Fibroblast of the conjunctiva (primary cell): ENCODE results near the gene PBLD.
"Not testable (repeated sequence)": the region's sequence is repeated elsewhere in the genome, so short reads cannot be mapped to it uniquely, and the experiment has no call there.

Experiments used
- DNase-seq: peaks from one replicate; pipeline ENCODE4 v3.0.0-alpha.2; 2010; ENCODE audit warnings: low read depth

The PBLD gene

DNA sequence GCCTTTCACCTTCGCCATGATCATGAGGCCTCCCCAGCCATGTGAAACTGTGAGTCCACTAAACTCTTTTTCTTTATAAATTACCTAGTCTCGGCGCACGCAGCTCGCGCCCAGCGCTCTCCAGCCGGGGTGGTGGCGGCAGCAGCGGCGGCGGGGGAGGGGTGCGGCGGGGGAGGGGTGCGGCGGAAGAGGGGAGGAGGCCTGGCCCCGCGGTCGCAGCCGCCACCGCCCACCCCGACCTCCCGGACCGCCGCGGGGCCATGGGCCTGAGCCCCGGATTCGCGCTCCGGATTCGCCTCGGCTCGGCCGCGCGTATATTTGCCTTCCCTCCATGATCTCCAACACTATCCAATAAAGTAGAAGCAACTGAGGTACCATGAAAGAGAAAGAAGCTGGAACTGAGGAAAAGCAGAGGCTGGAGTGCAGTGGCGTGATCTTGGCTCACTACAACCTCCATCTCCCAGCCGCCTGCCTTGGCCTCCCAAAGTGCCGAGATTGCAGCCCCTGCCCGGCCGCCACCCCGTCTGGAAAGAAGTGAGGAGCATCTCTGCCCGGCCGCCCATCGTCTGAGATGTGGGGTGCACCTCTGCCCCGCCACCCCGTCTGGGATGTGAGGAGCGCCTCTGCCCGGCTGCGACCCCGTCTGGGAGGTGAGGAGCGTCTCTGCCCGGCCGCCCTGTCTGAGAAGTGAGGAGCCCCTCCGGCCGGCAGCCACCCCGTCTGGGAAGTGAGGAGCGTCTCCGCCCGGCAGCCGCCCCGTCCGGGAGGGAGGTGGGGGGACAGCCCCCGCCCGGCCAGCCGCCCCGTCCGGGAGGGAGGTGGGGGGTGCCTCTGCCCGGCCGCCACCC lies 53.6 kb downstream of the PBLD start:
- DNase-seq, result not testable (repeated sequence)

DNA sequence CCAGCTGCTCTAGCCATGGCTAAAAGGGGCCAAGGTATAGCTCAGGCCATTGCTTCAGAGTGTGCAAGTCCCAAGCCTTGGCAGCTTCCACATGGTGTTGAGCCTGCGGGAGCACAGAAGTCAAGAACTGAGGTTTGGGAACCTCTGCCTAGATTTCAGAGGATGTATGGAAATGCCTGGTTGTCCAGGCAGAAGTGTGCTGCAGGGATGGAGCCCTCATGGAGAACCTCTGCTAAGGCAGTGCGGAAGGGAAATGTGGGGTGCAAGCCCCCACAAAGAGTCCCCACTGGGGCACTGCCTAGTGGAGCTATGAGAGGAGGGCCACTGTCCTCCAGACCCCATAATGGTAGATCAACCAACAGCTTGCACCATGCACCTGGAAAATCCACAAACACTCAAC lies 54.9 kb downstream of the PBLD start:
- not testable (repeated sequence) for DNase-seq

DNA sequence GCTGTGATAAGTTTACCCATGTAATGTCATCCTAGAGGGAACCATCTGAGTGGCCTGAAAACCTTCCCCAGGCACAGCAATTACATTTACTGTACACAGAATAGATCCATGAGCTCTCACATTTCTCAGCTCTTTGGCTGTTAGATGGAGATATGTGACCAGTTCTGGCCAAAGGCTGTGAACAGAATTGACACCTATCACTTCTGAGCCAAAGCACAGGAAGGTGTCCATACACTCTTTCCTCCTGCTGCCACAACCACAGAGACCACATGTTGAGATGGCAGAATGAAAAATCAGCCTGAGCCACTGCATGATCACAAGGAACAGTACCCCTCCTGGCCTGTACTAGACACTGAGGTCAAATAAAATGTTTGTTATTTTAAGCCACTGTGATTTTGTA lies 56.5 kb downstream of the PBLD start:
- no peak for DNase-seq

DNA sequence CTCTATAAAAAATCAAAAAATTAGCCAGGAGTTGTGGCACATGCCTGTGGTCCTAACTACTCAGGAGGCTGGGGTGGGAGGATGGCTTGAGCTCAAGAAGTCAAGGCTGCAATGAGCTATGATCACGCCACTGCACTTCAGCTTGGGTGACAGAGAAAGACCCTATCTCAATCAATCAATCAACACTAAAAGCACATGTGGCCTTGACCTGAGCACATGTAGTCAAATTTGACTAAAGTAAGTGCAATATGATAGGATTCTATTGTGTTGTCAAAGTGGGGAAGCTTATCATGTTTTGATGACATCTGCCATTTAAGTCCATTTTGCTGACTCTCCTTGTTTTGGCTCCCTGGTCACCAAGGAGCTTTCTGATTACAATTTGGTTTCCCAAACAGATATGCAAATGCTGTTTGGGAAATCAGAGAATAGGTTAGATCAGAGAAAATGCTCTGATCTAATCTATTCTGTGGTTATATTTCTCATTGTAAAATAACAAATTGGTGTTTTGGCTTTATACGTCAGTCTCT lies 57.1 kb downstream of the PBLD start:
- no peak for DNase-seq

DNA sequence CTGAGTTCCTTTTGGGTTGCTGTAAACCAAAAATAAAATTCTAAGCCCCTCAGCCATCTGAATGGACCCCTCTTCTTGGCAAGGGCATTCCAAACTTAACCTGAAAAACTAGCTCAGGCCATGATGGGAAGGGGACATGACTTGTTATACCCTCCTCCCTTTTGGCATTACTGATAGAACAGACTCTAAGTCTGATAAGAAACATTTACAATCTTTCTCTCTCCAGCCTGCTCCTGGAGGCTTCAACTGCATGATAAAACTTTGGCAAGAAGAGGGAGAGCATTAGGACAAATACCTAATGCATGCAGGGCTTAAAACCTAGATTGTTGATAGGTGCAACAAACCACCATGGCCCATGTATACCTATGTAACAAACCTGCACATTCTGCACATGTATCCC lies 59.9 kb downstream of the PBLD start:
- no peak for DNase-seq

DNA sequence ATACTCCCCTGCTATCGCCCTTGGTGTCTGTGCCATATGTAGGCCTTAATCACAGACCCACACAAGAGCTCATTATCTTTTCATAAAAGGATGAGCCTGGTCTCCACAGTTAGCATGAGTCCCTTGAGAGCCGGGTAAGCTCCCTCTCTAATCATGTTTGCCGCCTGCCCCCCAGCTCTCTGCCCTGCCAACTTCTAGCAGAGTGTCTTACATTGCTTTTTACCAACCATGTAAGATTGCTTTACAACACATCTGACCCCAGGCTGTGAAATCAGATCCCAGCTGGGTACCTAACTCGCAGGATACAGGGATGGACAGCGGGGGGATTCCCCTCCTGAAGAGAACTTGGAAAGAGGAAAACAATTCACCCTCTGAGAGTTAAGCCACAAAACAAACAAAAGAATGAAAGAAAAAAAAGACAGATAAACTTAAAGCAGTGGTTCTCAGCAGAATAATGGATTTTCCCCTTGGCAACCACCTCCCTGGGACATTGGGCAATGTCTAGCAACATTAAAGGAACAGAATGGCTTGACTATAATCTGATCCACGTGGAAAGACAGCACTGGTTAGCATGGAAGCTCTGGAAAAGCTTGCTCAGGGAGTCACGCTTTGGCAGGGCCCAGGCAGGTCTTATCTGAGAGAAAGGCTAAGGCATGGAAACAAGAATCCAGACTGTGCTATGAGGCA lies 61.4 kb downstream of the PBLD start:
- peak; percentile 9 for DNase-seq

DNA sequence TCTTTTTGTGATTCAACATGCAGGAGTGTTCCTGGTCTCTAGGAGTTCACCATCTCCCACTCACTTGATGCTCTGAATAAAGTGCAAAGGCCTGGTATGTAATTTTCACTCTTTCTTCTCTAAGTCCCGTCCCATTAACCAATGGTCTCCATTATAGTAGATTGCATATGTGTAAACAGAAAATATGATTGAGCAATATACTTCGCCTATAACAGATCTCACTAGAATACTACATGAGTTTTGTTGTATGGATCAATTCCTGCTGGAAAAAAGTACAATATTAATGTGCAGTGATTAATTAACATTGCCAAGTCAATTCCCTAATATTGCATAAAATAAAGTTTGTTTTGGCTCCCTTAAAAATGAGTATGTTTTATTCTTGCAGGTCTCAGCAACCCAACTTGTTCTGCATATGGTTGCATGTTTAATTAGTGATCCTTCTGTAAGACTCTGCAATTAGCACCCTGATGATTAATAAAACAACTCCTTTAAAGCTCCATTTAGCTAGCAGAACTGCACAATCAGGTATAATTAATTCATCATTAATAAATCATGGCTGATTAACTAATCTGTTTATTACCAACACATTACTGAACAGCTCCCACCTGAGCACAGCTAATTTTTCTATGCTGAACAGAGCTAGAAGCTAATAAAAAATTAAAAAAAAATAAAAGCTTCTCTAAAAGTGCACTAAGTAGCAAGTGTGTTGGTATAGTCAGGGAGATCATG lies 63.0 kb downstream of the PBLD start:
- no peak for DNase-seq

DNA sequence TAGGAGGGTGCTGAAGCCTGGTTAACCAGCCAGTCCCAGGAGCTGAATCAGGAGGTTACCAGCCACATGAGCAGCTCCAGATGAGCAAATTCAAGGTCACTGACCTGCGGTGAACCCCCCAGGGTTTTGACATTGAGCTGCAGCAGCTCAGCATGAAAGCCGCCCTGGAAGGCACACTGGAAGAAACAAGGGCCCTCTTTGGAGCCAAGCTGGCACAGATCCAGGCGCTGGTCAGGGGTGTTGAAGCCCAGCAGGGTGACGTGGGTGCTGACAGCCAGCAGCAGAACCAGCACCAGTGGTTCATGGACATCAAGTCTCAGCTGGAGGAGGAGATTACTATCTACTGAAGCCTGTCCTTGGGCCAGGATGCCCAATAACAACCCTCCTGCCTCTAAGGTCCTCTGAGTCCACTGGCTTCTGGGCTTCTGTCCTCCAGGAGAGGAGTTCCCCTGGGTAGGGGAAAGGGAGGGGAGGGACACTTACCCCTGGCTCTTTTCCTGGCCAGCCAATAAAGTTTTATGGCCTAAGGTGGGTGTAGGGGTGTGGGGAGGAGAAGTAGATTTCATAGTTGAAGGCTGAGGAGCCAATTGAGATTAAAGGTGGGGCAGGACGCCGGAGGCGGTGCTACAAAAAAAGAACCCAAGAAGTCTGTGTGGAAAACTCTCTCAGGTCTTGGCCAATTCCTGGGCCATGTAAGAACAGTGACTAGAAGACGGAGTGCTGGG lies 71.4 kb downstream of the PBLD start:
- no peak for DNase-seq

DNA sequence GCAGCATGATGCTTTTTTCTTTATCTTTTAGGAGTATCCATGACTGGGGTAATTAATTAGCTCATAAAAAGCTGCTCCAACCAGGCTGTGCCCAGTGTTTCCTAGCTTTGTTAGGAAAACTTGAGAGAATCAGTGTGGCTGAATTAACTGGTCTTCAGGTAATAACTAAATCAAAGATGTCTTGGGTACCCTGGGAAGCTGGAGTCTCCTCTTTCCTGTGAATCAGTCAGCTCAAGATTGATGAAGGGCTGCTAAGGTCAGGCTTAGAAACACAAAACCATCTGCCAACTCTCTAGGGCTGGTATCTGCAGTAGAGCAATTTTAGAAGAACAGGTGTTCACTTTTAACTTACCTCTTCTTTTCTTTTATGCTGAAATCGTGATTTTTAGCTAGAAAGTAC lies 79.4 kb downstream of the PBLD start:
- DNase-seq, result no peak

DNA sequence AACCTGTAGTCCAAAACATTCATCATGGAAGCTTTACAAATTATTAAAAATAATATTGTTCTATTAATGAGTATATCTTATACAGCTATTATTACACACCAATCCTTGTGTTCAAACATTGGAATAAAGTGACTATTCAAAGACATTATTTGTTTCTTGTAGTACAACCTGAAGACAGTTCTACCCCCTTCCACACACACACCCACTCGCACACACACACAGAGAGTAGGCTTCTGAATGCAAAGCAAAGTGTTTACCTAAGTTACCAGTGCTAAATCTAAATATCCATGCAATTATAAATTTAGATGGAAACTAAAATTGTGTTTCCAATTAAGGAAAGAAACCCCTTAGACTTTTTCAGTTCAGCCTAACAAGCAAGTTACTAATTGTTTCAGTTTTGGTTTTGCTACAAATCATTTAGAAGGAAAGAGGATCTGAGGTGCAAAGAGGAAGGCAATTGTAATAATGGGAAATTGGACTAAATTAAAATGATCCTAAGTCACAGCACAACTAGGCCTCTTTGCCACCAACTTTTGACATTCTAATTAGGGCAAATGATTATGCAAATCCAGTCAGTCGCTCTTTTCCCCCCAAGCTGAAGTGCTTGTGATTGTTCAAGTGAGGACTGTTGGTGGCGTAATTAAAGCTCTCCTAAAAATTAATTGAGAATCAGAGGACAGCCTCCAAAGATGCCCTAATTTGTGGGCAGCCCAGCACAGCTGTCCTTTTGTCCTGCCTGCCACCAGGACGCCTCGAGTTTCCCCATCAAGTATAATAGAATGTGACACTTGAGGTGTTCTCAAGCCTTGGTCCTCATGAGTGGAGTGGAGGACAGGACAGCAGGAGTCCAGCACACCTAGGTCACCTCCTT lies 80.9 kb downstream of the PBLD start:
- no peak for DNase-seq

DNA sequence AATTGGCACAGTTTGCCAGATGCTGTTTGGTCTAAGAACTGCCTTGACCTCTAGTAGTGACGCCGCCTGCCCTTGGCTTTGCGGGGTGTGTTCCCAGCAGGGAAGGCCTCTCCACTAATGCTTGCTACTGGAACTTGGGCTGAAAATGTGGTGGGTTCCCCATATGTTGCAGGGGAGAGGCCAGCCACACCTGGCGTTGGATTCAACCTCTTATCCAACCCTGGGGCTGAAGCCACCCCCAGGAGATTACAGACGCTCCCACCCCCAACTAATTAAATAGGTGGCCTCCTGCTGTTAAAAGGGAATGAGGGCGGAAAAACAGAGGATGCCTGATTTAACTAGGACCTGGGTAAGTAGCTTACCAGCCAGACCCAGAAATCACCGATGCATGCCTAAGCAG lies 81.6 kb downstream of the PBLD start:
- DNase-seq, result no peak

DNA sequence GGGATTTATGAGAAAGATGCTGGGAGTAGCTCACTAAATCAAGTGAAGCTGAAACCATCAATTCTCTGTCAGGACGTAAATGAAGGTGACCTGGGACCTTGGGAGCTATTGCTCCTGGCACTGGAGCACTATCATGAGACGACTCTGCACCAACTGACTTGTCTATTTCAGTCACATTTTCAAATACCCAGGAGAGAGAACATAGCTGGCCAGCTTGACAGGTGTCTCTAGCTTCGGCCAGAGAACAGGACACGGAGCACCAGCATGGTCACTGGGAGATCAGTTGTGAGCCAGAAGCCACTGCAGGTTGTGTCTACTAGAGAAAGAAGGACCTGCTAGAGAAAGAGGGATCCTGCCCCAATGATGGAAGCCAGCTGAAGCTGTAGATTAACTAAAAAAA lies 83.4 kb downstream of the PBLD start:
- no peak for DNase-seq

DNA sequence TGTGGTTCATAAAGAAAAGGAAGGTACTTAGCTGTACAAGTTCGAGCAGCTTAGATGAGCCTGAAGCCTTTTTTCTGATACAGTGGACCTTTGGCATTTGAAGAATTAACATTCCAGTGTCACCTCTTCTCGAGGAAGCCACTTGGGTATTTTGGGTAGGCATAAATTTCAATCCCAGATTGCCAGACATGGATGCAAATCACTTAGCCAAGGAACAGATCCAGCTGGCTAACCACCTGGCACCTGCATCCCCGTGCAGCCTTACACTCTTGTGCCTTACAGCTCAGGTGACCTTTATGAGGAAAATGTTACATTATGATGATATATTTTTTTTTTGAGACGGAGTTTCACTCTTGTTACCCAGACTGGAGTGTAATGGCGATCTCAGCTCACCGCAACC lies 84.8 kb downstream of the PBLD start:
- no peak for DNase-seq

DNA sequence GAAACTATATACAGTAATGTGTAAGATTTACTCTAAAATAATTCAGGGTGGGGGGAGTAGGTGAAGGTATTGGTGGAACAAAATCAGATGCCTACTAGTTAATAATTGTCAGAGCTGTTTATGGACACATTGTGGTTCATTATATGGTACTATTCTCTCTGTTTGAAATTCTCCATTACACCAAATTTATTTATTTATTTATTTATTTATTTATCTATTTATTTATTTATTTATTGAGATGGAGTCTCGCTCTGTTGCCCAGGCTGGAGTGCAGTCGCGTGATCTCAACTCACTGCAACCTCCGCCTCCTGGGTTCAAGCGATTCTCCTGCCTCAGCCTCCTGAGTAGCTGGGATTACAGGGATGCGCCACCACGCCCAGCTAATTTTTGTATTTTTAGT lies 86.3 kb downstream of the PBLD start:
- DNase-seq, result not testable (repeated sequence)

DNA sequence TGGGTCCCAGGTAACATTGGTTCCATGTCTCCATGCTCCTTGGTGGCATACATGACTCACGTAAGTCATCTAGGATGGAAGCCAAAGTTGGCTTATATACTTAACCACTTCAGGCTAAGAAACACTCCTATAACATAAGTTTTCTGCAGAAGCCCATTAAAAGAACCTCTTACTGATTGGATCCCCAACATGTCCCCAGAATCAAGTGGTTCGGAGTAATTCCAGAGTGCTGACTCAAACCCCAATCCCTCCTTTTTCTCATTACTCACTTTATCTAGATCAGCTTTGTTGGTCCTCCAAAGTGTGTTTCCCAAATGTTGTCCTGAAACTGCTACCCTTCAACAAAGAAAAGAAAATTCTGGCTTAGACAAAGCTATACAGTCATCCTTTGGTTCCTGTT lies 90.7 kb downstream of the PBLD start:
- no peak for DNase-seq

DNA sequence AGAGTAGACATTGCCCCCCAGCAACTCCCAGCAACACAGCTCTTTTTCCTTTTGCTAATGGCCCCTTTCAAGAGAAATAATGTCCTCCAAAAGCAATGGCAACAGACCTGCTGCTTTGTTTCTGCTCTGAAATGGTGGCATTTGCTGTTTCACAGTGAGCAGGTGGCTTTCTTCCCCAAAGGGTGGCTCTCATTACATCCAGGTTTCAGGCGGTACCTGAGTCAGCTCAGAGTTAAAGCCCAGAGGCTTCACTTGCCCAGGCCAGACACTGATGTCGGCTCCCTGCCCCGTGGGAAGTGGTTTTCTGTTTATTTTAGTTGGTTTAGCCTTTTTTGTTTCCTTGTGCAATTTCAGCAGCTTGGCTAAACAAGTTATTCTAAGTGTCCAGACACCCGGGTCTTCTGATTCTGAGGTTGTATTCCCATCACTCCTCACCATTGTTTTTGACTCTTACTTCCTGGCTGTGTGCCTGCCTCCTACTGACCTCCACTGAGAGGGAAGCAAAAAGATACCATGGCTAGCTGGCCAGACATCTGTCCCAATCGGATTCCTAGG lies 93.1 kb downstream of the PBLD start:
- DNase-seq, result no peak

DNA sequence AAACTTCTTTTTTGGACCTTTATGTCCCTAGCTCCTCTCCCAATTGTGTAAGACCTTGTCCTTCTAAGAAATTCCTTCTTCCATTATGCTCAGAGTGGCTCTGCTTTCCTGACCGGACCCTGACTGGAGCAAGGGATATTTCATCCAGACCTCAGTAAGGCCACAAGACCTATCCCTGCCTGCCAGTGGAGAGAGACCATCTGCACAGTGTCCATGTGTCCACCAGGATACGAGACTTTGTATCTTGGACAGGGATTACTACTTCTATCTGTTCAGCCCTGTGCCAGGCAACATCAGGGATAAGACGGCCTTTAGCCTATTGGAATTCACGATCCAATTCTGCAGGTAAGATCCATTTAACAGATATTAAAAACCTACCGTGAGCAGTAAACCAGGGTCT lies 93.7 kb downstream of the PBLD start:
- no peak for DNase-seq

DNA sequence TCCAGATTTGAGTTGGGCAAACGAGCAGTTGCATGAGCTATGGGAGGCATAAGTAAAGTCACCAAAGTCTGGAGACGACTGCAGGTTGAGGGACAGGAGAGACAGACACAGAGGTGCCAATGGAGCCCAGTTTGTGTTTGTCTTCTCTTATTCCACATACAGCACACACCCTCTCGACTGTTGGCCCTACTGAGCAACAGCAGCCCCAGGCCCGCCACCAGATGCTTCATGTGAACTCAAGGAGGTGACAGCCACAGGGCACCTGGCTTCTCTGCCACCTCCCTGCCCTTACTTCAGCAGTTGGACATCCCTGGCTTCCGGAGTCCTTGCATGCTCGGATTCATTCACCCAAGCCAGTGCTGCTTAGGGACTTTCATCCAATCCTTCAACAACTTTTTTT lies 94.4 kb downstream of the PBLD start:
- DNase-seq, result no peak

DNA sequence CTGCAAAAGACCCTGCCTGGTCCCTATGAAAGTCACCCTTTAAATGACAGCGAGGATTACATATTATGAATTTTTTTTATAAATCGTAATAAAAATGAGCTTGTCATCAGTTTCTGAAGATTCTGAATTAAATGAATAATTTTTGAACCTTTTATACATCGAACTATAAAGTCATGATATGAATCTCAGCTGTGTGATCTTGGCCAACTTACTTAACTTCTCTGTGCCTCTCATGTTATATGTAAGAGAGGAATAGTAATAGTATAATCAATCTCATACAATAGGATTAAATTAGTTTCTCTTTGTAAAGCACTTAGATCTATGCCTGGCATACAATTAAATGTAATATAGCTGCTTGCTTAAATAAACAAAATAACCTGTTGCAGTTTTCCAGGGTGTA lies 95.6 kb downstream of the PBLD start:
- DNase-seq, result no peak

DNA sequence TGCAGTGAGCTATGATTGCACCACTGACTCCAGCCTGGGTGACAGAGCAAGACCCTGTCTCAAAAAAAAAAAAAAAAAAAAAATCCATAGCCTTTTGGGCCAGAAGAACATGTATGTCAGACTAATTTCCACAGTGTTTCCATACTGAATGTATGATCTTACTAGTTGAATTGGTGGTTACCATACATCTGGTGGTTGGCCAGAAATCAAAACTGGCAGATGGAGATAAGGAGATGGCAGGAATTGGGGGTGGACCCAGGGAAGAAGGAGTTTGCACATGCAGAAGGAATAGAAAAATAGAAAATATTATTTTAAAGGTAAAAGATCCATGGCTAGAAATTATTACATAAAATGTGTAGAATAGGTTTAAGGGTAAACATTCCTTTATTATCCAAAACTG lies 97.1 kb downstream of the PBLD start:
- DNase-seq, result no peak

DNA sequence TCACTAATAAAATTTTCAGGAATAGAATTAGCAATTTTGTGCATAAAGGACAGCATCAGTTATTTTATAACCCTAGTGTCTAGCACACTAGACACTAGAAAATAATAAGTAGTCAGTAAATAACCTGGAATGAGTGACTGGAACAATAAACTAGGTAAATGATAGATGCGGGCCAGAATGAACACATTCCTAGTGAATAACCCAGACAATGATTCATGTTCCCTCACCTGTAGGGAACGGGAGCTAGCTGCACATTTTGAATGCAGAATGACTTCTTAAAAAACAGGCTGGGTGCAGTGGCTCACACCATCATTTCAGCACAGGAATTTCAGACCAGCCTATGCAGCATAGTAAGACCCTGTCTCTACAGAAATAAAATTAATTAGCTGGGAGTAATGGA lies 97.6 kb downstream of the PBLD start:
- no peak for DNase-seq
